Common myeloid progenitor, CD34-positive (primary cell): ENCODE measurements around the gene NEK4.
"Not testable (repeated sequence)": the region's sequence is repeated elsewhere in the genome, so short reads cannot be mapped to it uniquely, and the experiment has no call there.

ENCODE experiments used
- CTCF ChIA-PET: fragments of 350-600 bp; sonication (Branson Sonifier 250); formaldehyde crosslinking; loops from one replicate; lab custom pipeline; 2021; ENCODE audit warnings: antibody characterized with exemption; lab: Charles Lee
- POLR2A ChIA-PET: fragments of 350-600 bp; sonication (Branson Sonifier 250); formaldehyde crosslinking; loops from one replicate; lab custom pipeline; 2021; ENCODE audit warnings: antibody characterized with exemption; lab: Charles Lee
- DNase-seq, 3 donors: peaks; one replicate each; pipeline versions ENCODE4 v3.0.0 to v3.0.0-alpha.2; 2013
- H3K27ac ChIP-seq, 2 experiments: 1 replicate in 1 of 2; 2 replicates in 1 of 2; pipeline ENCODE4 v1.7.0; 2013; ENCODE audit warnings: inconsistent platforms in 2 of 2, low read length in 2 of 2, mild to moderate bottlenecking in 2 of 2, low read depth in 1 of 2, moderate library complexity in 1 of 2; ENCODE audit not compliant: severe bottlenecking in 2 of 2, insufficient read depth in 1 of 2, poor library complexity in 1 of 2
- H3K27me3 ChIP-seq, 5 experiments: replicated peaks in 2 of 5; 1 replicate in 3 of 5; 2 replicates in 2 of 5; pipeline versions ENCODE4 v1.6.1 to v1.7.0; 2013; ENCODE audit warnings: low read length in 4 of 5, mild to moderate bottlenecking in 2 of 5, moderate library complexity in 2 of 5, inconsistent platforms in 1 of 5; ENCODE audit not compliant: insufficient read depth in 5 of 5, control insufficient read depth in 4 of 5
- H3K36me3 ChIP-seq, 4 experiments: 1 replicate in 2 of 4; 2 replicates in 2 of 4; pipeline versions ENCODE4 v1.6.1 to v1.7.0; 2013; ENCODE audit warnings: low read length in 3 of 4, control low read depth in 1 of 4, mild to moderate bottlenecking in 1 of 4; ENCODE audit not compliant: control insufficient read depth in 4 of 4, insufficient read depth in 4 of 4
- H3K4me1 ChIP-seq, 4 experiments: 1 replicate in 3 of 4; 2 replicates in 1 of 4; pipeline versions ENCODE4 v1.6.1 to v1.7.1; 2013; ENCODE audit warnings: low read length in 3 of 4, mild to moderate bottlenecking in 3 of 4, control low read depth in 1 of 4, inconsistent platforms in 1 of 4, moderate library complexity in 1 of 4; ENCODE audit not compliant: control insufficient read depth in 4 of 4, insufficient read depth in 4 of 4; ENCODE audit errors: control extremely low read depth in 1 of 4
- H3K4me3 ChIP-seq, 7 experiments: 1 replicate in 4 of 7; 2 replicates in 3 of 7; pipeline versions ENCODE4 v1.5.1 to v1.7.0; 2013; ENCODE audit warnings: mild to moderate bottlenecking in 7 of 7, low read length in 6 of 7, moderate library complexity in 6 of 7, inconsistent platforms in 2 of 7, low read depth in 2 of 7, control low read depth in 1 of 7; ENCODE audit not compliant: insufficient read depth in 4 of 7, control insufficient read depth in 1 of 7; ENCODE audit errors: extremely low read depth in 1 of 7
- H3K9me3 ChIP-seq, 5 experiments: 1 replicate in 4 of 5; 2 replicates in 1 of 5; pipeline versions ENCODE4 v1.6.1 to v1.7.1; 2013; ENCODE audit warnings: low read length in 4 of 5, mild to moderate bottlenecking in 2 of 5, inconsistent platforms in 1 of 5, low read depth in 1 of 5, moderate library complexity in 1 of 5; ENCODE audit not compliant: control insufficient read depth in 4 of 5, insufficient read depth in 2 of 5; ENCODE audit errors: control extremely low read depth in 1 of 5
- WGBS: methylation state at CpG from one replicate; pipeline ENCODE4 v1.1.5; 2013; ENCODE audit not compliant: insufficient coverage; 5-methylcytosine and 5-hydroxymethylcytosine counted together

The NEK4 gene

DNA sequence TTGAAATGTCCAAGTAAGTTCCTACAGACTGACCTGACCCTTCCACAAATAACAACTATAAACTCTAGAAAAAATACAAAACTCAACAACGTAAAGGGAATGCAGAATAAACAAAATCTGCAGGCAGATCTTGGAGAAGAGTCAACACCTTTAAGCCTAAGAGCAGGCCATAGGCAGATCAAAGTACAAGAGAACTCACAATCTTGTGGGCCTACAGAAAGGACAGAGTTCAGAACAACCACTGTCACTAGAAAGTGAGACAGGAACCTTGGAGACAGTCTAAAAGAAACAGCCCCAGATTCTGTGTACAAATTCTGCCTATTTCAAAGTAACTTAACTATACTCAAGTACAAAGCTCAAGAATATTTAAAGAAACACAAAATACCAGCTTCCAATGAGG, 31.0 kb downstream of the NEK4 start:
- POLR2A ChIA-PET: no interaction called here
- peaks cover 0 to 1% (median 0%) of the 10 kb centered on the region in 5 experiments for H3K9me3 ChIP-seq
- H3K27me3 ChIP-seq: no peaks in the 10 kb centered on the region
- DNase-seq: no peak
- H3K27ac ChIP-seq: no peak overlapping the region
- H3K36me3 ChIP-seq: peaks cover 21 to 68% (median 33%) of the 10 kb centered on the region in 4 experiments
- H3K4me3 ChIP-seq: no peak overlapping the region
- CTCF ChIA-PET: interaction anchor here (0.6 kb wide), 1 partner anchor 21 kb away, joined by 3 read pairs; no protein-coding TSS in a partner anchor
- no peaks in the 10 kb centered on the region for H3K4me1 ChIP-seq
- 91% methylated on average over 1 of the region's 1 CpG for WGBS

GRCh38 chr3:52733256-52733891, 37.4 kb downstream of the NEK4 start:
- peaks cover 17 to 68% (median 40%) of the 10 kb centered on the region in 4 experiments for H3K36me3 ChIP-seq
- H3K27me3 ChIP-seq: no peaks in the 10 kb centered on the region
- no peak overlapping the region for H3K27ac ChIP-seq
- ChIA-PET POLR2A (no interaction called here), CTCF (no interaction called here)
- no peaks in the 10 kb centered on the region for H3K4me1 ChIP-seq
- H3K9me3 ChIP-seq: peaks cover 3 to 24% (median 7%) of the 10 kb centered on the region in 5 experiments
- DNase-seq: no peak
- no peak overlapping the region for H3K4me3 ChIP-seq
- WGBS: 100% methylated on average over 1 of the region's 10 CpGs

DNA sequence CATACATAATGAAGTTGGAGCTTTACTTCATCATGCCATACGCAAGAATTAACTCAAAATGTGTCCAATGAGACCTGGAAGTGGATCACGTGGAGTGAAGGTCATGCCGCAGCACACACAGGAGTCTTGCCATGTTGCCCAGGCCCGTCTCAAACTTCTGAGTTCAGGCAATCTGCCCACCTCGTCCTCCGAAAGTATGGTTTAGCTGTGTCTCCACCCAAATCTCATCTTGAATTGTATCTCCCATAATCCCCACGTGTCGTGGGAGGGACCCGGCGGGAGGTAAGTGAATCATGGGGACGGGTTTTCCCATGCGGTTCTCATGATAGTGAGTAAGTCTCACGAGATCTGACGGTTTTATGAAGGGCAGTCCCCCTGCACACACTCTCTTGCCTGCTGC, 39.1 kb downstream of the NEK4 start:
- Histone ChIP-seq H3K9me3 (peaks cover 3 to 27% (median 10%) of the 10 kb centered on the region in 5 experiments), H3K27me3 (no peaks in the 10 kb centered on the region), H3K4me1 (no peaks in the 10 kb centered on the region), H3K36me3 (peaks cover 22 to 66% (median 35%) of the 10 kb centered on the region in 4 experiments), H3K4me3 (no peak overlapping the region), H3K27ac (no peak overlapping the region)
- DNase-seq: no peak
- WGBS: 94% methylated on average over 14 of the region's 14 CpGs
- CTCF ChIA-PET: no interaction called here
- POLR2A ChIA-PET: no interaction called here

DNA sequence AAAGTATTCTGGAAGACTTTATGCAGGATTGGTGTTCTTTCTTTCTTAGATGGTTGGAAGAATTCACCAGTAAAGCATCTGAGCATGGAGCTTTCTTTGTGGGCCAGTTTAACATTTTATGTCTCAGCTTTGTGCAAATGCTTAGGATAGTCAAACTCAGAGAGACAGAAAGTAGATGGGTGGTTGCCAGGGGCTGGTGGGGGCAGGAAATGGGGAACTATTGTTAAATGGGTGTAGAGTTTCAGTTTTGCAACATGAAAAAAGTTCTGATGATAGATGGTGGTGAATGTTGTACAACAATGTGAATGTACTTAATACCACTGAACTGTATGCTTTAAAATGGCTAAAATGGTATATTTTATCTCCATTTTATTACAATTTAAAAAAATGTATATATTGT, 40.1 kb downstream of the NEK4 start:
- Histone ChIP-seq H3K27me3 (no peaks in the 10 kb centered on the region), H3K9me3 (peaks cover 3 to 27% (median 10%) of the 10 kb centered on the region in 5 experiments), H3K27ac (no peak overlapping the region), H3K4me1 (no peaks in the 10 kb centered on the region), H3K36me3 (peaks cover 22 to 63% (median 34%) of the 10 kb centered on the region in 4 experiments), H3K4me3 (no peak overlapping the region)
- no peak for DNase-seq
- CTCF ChIA-PET: no interaction called here
- POLR2A ChIA-PET: no interaction called here

GRCh38 chr3:52728753-52729152, 42.0 kb downstream of the NEK4 start:
- POLR2A ChIA-PET, H3K27me3 ChIP-seq, H3K4me3 ChIP-seq, H3K27ac ChIP-seq, H3K4me1 ChIP-seq, DNase-seq: not testable (repeated sequence)
- CTCF ChIA-PET: interaction anchor here (1.3 kb wide), 1 partner anchor 14 kb away, joined by 4 read pairs; no protein-coding TSS in a partner anchor
- peaks cover 15 to 47% (median 25%) of the 10 kb centered on the region in 4 experiments for H3K36me3 ChIP-seq
- no CpG with 5 or more reads among the region's 3 CpGs for WGBS
- peaks cover 3 to 27% (median 10%) of the 10 kb centered on the region in 5 experiments for H3K9me3 ChIP-seq

DNA sequence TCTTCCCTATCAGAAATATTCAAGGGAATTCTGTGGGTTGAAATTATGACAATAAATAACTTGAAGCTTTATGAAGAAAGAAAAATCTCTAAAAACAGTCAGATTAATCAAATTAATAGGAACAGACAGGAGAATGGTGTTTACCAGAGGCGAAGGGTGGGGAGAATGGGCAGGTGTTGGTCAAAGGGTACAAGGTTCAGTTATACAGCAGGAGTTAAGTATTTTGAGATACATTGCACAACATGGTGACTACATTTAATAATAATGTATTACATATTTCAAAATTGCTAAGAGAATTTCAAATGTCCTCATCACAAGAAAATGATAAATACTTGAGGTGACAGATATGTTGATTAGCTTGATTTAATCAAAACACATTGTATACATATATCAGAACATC, 46.2 kb downstream of the NEK4 start:
- H3K36me3 ChIP-seq: peaks cover 3 to 15% (median 6%) of the 10 kb centered on the region in 4 experiments
- H3K27ac ChIP-seq: no peak overlapping the region
- no peak overlapping the region for H3K4me3 ChIP-seq
- no CpG with 5 or more reads among the region's 1 CpG for WGBS
- peaks cover 0 to 9% (median 0%) of the 10 kb centered on the region in 5 experiments for H3K9me3 ChIP-seq
- peaks cover 3 to 25% (median 15%) of the 10 kb centered on the region in 4 experiments for H3K4me1 ChIP-seq
- CTCF ChIA-PET: no interaction called here
- DNase-seq: no peak
- H3K27me3 ChIP-seq: no peaks in the 10 kb centered on the region
- POLR2A ChIA-PET: no interaction called here

- POLR2A ChIA-PET: no interaction called here
Observed at GRCh38 chr3:52723935-52724334, 46.8 kb downstream of the NEK4 start.

More at GRCh38 chr3:52723935-52724334, 46.8 kb downstream of the NEK4 start:
- WGBS: 100% methylated on average over 2 of the region's 5 CpGs
- H3K27me3 ChIP-seq: no peaks in the 10 kb centered on the region
- peaks cover 4 to 18% (median 8%) of the 10 kb centered on the region in 4 experiments for H3K36me3 ChIP-seq
- H3K27ac ChIP-seq: no peak overlapping the region
- peaks cover 0 to 9% (median 0%) of the 10 kb centered on the region in 5 experiments for H3K9me3 ChIP-seq
- H3K4me1 ChIP-seq: peaks cover 3 to 25% (median 15%) of the 10 kb centered on the region in 4 experiments
- H3K4me3 ChIP-seq: no peak overlapping the region
- CTCF ChIA-PET: no interaction called here
- no peak for DNase-seq
